HL-60 (cell line): ENCODE measurements around the gene SLC7A1.

Experiments
- GABPA ChIP-seq: IDR thresholded peaks from 2 replicates; pipeline ENCODE4 v1.6.1; 2012; ENCODE audit warnings: low read depth
- POLR2AphosphoS5 ChIP-seq: IDR thresholded peaks from 2 replicates; pipeline ENCODE4 v1.6.1; 2012; ENCODE audit warnings: low read depth
- TF ChIP-seq, protein P1 (sequence below): IDR thresholded peaks from one replicate; pipeline ENCODE4 v1.5.1; 2011; ENCODE audit warnings: low read length, control low read depth, inconsistent platforms; ENCODE audit not compliant: insufficient read depth
- TF ChIP-seq, protein P2 (sequence below): IDR thresholded peaks from 2 replicates; pipeline ENCODE4 v1.6.1; 2012; ENCODE audit warnings: low read depth; ENCODE audit not compliant: insufficient replicate concordance

DNA sequence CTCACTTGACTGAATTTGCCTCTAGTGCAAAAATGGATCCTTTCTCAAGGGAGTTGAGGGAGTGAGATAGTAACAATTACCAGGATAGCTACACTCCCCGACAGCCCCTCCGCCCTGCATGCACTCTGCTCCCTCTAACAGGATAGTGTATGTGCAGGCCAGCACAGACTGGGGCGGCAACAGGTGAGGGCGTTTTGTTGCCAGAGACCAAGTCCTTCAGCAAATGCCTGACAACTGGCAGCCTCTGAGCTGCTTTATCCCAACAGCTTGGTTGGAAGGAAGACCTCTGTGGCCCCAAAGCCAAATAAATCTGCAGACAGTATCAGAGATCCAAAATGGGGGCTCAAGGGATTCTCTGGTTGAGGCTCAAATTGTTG lies 86.6 kb downstream of the SLC7A1 start:
- TF ChIP-seq, protein P1, sequence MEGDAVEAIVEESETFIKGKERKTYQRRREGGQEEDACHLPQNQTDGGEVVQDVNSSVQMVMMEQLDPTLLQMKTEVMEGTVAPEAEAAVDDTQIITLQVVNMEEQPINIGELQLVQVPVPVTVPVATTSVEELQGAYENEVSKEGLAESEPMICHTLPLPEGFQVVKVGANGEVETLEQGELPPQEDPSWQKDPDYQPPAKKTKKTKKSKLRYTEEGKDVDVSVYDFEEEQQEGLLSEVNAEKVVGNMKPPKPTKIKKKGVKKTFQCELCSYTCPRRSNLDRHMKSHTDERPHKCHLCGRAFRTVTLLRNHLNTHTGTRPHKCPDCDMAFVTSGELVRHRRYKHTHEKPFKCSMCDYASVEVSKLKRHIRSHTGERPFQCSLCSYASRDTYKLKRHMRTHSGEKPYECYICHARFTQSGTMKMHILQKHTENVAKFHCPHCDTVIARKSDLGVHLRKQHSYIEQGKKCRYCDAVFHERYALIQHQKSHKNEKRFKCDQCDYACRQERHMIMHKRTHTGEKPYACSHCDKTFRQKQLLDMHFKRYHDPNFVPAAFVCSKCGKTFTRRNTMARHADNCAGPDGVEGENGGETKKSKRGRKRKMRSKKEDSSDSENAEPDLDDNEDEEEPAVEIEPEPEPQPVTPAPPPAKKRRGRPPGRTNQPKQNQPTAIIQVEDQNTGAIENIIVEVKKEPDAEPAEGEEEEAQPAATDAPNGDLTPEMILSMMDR = no peak
- no peak for TF ChIP-seq POLR2AphosphoS5
- TF ChIP-seq, protein P2, sequence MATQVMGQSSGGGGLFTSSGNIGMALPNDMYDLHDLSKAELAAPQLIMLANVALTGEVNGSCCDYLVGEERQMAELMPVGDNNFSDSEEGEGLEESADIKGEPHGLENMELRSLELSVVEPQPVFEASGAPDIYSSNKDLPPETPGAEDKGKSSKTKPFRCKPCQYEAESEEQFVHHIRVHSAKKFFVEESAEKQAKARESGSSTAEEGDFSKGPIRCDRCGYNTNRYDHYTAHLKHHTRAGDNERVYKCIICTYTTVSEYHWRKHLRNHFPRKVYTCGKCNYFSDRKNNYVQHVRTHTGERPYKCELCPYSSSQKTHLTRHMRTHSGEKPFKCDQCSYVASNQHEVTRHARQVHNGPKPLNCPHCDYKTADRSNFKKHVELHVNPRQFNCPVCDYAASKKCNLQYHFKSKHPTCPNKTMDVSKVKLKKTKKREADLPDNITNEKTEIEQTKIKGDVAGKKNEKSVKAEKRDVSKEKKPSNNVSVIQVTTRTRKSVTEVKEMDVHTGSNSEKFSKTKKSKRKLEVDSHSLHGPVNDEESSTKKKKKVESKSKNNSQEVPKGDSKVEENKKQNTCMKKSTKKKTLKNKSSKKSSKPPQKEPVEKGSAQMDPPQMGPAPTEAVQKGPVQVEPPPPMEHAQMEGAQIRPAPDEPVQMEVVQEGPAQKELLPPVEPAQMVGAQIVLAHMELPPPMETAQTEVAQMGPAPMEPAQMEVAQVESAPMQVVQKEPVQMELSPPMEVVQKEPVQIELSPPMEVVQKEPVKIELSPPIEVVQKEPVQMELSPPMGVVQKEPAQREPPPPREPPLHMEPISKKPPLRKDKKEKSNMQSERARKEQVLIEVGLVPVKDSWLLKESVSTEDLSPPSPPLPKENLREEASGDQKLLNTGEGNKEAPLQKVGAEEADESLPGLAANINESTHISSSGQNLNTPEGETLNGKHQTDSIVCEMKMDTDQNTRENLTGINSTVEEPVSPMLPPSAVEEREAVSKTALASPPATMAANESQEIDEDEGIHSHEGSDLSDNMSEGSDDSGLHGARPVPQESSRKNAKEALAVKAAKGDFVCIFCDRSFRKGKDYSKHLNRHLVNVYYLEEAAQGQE = no peak
- TF ChIP-seq GABPA = no peak
